ENCODE measurements around the gene DRAM1. TPM values are rescaled to one million over a fixed set of nuclear protein-coding genes. Genes with fewer than 3 reads are reported as not detected.

The DRAM1 gene
- total and polyA plus RNA-seq, 10 of the 15 experiments (the other 5 are each of a cell fraction or from before 2014, with no cell fraction given), result 22.4 to 91.5 (median 41.4) TPM

GRCh38 chr12:101919447-101919846 lies 42.1 kb downstream of the DRAM1 start (continued):
- no peak for TF ChIP-seq CTCF (IDR thresholded peaks at IDR 0.05 in 2 of 3, conservative IDR thresholded peaks at IDR 0.05 in 1 of 3; ENCODE audit: control insufficient read depth in 2 of 3, extremely low read depth in 1 of 3, insufficient read depth in 1 of 3, low read depth in 3 of 3, low read length in 3 of 3)
- no peak for TF ChIP-seq HDAC2 (IDR thresholded peaks at IDR 0.05)
- TF ChIP-seq TARDBP (IDR thresholded peaks at IDR 0.05; ENCODE audit: borderline replicate concordance), result no peak

- BruUV-seq (replicated peaks), result no TSS peak
- no peak for FAIRE-seq
- CTCF ChIA-PET, result interaction anchor here (0.6 to 6.0 kb wide), 9 partner anchors 11 to 890 kb away, joined by 3 to 72 read pairs (median 5); no protein-coding TSS in a partner anchor
Measured at GRCh38 chr12:101920906-101921305, 43.5 kb downstream of the DRAM1 start.

More at GRCh38 chr12:101920906-101921305, 43.5 kb downstream of the DRAM1 start:
- Histone ChIP-seq H4K20me1 (ENCODE audit: control insufficient read depth, insufficient read depth) (no peaks in the 10 kb centered on the region), H3K36me3 (ENCODE audit: control insufficient read depth in 2 of 2, insufficient read depth in 2 of 2, low read length in 1 of 2) (peaks cover 0 to 16% of the 10 kb centered on the region in 2 experiments; a peak in 2 of 4 replicates), H2AFZ (ENCODE audit: control insufficient read depth, low read depth, low read length) (no peak overlapping the region), H3K4me2 (ENCODE audit: control insufficient read depth, insufficient read depth) (no peak overlapping the region), H3K9me3 (replicated peaks; ENCODE audit: control insufficient read depth, insufficient read depth, low read length) (peaks cover 11% of the 10 kb centered on the region; the same call in 2 of the 3 replicates), H3K27ac (ENCODE audit: control insufficient read depth, insufficient read depth) (no peak overlapping the region), H3K79me2 (ENCODE audit: control insufficient read depth, insufficient read depth, low read length) (peaks cover 3% of the 10 kb centered on the region), H3K4me1 (ENCODE audit: control insufficient read depth, insufficient read depth, low read length) (peaks cover 26% of the 10 kb centered on the region), H3K9ac (ENCODE audit: control insufficient read depth, insufficient read depth, low read length) (no peak overlapping the region), H3K4me3 (no peak overlapping the region), H3K27me3 (replicated peaks in 1 of 2; ENCODE audit: control insufficient read depth in 2 of 2, insufficient read depth in 2 of 2, low read length in 1 of 2) (no peaks in the 10 kb centered on the region)
- in situ Hi-C loops (cut with MboI) (no loop called here), intact Hi-C loops (cut with micrococcal nuclease; ENCODE audit: unreplicated experiment) (no loop called here)
- RAD21 ChIA-PET (ENCODE audit: unreplicated experiment), result interaction anchor here (0.5 to 3.9 kb wide), 5 partner anchors 11 to 175 kb away, joined by 3 to 23 read pairs (median 4); no protein-coding TSS in a partner anchor
- POLR2A ChIA-PET, result interaction anchor here (0.7 to 1.1 kb wide), 2 partner anchors 12 to 622 kb away, joined by 3 to 5 read pairs; no protein-coding TSS in a partner anchor
- no peak for TF ChIP-seq GATAD2B (conservative IDR thresholded peaks at IDR 0.05; ENCODE audit: low read depth)
- TF ChIP-seq NFYA (IDR thresholded peaks at IDR 0.05; ENCODE audit: borderline replicate concordance, low read depth, low read length), result no peak
- no peak for TF ChIP-seq SMAD5 (IDR thresholded peaks at IDR 0.05; ENCODE audit: low read depth)
- SMC1A ChIA-PET (ENCODE audit: uncharacterized antibody, unreplicated experiment), result interaction anchor here (0.7 to 8.3 kb wide), 15 partner anchors 8 to 820 kb away, joined by 3 to 98 read pairs (median 3); no protein-coding TSS in a partner anchor
- no peak for ATAC-seq
- WGBS (ENCODE audit: insufficient coverage, insufficient replicate concordance, low lambda C conversion rate, missing lambda C conversion rate), result 82% methylated on average over 2 of the region's 2 CpGs
- no peak for DNase-seq (ENCODE audit: low read depth, low spot score)
